Activated CD8-positive, alpha-beta memory T cell treated with anti-CD3 and anti-CD28 coated beads, Interleukin-2, amount 50 U/mL, for 48 hours (primary cell): ENCODE measurements around the gene RBM43.
"Not testable (repeated sequence)": the region's sequence is repeated elsewhere in the genome, so short reads cannot be mapped to it uniquely, and the experiment has no call there.

ENCODE experiments used
- DNase-seq: peaks from one replicate; pipeline ENCODE4 v3.0.0-alpha.2; 2020

The RBM43 gene

DNA sequence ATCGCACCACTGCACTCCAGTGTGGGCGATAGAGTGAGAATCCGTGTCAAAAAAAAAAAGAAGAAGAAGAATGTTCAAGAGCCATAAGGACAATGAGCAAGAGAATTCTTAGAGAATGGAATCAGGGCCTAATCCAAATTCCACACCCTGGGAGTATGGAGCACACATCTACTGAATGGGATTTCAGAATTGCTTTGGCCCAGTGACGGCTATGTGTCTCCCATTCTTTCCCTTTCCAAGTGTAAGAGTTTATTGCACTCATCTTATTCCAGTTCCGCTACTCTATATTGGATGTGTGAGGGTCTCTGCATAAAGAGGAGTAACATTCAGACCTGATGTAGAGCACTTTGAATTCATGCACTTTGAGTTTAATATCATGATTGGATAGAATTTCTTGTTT lies 5.9 kb upstream of the RBM43 start:
- no peak for DNase-seq

DNA sequence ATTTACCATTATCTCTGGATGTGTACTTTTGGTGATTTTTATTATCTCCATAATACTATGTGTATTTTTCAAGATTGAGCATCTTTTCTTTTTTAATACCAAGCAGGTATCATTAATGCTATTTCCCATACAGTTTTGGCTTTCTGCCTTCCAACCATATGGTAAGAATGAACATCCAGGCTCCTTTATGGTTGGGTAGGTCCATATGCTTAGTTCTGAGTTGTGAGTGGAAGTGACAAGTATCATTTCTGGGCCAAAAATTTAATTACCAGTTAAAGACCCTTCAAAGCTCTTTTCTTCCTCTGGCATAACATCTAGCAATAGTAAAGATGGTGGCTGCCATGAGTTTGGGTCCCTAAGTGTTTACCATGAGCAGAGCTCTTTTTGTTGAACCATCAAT lies 4.3 kb upstream of the RBM43 start:
- DNase-seq, result no peak

DNA sequence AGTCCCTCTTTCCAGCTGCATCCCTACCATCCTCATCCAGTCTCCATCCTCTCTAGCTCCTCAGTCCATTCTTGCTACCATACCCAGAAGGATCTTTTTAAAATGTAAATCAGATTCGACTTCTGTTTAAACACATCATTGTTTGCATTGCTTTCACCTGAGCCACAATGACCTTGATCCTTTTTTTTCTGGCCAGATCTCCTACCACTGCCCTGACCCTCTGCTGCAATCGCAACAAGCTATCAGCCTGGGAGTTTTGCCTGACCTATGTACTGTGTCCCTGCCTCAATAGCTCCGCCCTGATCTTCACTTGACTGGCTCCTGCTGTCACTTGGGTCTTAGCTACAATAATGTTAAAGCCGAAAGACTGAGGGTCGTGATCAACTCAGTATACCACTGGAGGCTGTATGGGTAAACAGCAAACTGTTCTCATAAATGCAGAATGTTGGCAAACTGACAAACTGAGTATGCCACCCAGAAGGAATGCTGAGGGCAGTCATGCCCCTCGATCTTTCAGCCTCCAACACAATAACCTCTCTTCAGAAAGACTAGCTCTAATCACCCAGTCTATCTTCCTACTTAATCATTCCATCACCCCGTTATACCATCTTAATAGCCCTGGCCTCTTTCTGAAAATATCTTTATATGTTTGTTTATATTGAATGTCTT lies 2.6 kb upstream of the RBM43 start:
- DNase-seq, result no peak

DNA sequence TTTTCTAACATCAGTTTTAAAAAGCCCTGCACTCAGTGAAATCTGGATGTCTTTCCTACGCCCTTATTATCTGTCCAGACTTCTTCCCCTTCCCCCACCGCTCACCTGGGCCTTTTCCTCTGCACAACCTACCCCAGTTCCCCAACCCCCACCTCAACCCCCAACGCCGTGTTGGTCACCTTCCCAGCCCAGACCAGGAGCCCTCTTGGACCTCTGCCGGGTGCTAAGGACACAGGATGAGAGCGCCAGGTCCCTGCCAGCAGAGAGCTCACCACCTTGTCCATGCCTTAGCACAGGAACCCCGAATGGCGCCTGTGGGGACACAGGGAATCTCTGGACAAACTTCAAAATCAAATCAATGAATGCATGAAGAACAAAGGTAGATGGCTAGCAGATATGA lies 966 bp upstream of the RBM43 start:
- no peak for DNase-seq

DNA sequence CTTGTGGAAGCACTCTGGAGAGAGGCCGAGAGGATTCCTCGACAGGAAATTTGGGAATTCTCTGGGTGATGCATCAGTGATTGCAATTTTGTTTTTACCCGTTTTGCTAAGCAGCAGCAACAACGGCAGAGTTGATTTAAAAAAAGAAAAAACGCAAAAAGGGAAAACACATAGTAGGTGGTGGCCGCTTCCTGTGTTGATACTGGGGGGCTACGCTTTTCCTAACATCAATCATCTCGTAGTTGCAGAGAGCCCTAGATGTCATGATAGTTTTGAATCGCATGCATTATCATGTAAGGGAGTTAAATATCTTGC lies 271 bp upstream of the RBM43 start:
- no peak for DNase-seq

DNA sequence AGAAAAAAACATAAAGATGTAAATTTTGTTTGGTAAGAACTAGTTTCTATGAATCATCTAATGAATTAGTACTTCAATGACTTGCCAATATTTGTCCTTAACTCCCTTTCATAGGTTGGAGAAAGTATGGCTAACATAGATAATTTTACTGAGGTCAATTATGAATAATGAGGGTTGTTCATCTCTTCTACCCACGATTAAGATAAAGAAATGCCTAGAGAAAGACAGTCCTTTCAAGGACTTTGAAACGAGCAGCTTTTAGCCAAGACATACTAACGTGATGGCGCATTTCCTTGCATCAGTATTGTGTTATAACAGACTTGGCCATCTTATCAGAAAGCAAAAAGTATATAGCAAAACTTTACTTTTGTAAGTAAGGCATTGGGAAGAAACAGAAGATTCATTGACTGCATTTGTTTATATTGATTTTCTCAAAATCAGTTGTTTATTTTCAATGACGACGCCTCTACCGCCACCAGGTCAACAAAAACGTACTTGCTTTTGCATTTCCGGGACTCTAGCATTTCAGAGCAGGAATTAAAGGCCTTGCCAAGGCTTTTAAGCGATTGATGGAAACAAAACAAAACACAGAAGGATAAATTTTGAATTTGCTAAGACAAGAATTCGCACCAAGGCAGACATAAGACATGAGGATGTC lies 961 bp downstream of the RBM43 start:
- DNase-seq, result no peak

DNA sequence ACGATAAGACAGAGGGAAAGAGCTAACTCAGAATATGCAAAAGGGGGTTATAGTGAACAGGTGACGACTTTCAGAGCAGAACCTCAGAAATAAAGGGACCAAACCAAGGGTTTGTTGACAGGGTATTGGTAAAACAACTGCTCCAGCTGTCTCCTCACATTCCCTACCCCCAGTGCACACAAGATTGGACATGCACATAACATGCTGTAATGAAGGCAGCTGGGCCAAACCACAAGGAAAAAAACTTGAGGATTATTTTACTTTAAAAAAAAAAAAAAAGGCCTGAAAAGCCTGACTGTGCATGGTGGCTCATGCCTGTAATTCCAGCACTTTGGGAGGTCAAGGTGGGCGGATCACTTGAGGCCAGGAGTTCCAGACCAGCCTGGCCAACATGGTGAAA lies 3.5 kb downstream of the RBM43 start:
- no peak for DNase-seq

DNA sequence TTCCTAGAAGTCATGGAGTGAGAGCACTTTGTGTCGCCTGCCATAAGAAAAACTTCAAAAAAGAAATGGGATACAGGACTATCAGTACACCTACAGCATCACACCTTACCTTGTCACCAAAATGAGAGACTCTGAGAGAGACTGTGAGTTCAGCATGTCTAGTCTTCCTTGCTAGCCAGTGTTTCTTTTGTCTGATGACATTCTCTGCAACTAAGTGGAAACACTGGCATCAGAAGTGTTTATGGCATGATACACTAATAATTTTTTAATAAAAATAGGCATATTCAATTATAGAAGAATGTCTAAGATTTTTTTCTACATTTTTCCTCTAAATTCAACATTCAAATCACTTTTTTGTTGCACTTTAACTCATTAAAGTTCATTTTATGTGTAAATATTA lies 9.0 kb downstream of the RBM43 start:
- DNase-seq, result no peak

DNA sequence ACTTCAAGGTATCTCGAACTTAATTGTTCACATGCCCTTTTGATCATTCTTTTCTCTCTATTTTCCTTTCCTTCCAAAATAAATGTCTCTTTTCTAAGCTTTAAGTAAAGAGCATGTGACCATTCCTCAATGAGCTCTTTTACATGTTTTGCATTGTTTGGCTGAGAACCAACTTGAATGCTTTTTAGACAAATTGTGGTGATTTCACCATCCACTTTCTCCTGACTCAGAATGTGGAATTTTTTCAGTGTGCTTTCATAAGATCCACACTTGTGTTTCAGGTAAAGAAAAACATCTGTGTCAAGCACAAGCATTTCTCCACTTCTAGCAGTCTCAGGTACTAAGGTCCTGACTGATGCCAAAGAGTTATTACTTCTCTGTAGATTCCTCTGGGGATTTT lies 10.7 kb downstream of the RBM43 start:
- no peak for DNase-seq

DNA sequence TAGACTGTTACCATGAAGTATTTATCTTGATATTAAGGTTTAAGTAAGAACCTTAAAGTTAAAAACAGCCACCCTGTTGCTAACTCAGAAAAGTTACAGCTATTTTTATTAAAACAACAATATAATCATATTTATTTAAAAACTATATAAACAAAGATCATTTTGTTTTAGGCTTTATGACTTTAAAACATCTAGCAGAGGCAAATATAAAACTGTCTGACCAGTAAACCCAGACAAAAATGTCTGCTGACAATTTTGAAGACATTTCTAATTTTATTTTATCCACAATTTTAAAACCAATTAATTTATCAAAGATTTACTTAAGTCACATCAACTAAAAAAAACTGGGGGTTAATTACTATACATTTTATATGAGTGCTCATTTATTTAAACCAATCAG lies 14.2 kb downstream of the RBM43 start:
- DNase-seq, result no peak

DNA sequence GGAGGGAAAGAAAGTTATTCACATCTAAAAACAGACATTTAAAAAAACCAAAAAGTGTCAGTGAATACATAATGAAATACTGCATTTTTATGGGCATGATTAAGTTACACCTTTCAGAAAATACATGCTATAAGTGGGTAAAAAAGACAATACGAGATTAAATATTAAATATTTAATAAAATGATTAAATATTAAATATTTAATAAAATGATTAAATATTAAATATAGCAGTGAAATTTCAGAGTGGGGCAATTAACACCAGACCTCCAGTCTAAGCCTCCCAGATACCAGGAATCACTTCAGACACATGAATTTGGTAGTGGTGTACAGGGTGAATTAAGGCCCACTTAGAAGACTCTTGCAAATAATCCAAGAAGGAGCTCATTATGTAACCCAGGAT lies 15.5 kb downstream of the RBM43 start:
- DNase-seq, result no peak

DNA sequence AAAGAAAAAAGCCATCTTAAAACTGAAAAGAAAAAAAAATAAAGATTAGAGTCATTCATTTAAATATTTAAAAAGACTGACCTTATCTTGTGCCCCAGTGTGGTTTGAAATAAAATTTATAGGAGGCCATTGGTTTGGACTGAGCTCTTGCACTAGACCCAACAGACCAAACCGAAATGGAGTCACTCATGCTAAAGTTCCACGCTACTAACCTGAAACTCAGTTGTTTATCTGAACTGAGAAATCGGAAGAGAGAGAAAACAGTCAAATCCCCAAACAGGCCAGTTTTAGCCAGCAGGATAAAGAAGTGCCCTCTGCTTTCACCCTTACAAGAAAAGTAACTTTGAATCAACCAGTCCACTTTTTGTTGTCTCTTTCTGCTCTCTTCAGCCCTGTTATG lies 18.2 kb downstream of the RBM43 start:
- DNase-seq, result no peak

DNA sequence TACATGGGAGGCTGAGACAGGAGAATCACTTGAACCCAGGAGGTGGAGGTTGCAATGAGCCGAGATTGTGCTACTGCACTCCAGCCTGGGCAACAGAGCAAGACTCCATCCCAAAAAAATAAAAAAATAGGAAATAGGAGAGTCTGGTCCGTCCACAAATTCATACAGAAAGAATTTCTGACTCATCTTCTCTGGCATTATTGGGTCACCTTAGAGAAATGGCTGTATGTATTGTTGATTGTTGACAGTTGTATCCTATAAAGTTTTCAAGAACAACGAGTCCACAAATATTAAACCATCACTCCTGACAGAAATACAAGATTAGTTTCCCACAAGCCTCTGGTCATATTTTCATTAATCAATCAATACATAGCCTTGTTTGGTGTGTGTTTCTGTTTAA lies 20.4 kb downstream of the RBM43 start:
- no peak for DNase-seq

DNA sequence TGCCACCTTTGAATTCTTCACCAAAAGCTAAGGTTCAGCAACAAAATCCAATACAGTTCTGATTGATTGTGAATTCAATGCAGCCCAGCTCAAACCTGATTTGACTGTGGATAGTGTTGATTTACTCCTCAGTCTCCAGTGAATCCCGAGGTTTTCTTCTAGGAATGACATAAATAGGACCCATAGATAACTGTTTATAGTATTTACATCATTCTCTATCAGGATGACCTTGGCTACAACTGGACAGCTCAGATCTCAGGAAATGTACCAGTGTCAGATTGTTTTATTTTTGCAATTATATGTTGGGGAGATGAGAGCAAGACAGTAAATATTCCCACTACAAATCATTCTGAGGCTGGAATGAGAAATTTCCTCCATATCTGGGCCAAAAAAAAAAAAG lies 21.2 kb downstream of the RBM43 start:
- DNase-seq, result no peak

DNA sequence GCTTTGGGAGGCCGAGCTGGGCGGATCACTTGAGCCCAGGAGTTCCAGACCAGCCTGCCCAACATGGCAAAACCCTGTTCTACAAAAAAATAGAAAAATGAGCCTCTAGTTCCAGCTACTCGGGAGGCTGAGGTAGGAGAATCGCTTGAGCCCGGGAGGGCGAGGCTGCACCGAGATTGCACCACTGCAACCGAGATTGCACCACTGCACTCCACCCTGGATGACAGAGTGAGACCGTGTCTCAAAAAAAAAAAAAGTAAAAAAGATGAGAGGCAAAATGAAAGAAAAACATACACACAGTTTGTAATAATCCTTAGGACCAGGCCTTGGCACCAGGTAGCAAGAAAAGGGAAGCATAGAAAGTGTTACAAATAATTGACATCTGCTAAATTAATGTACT lies 22.0 kb downstream of the RBM43 start:
- DNase-seq, result no peak

DNA sequence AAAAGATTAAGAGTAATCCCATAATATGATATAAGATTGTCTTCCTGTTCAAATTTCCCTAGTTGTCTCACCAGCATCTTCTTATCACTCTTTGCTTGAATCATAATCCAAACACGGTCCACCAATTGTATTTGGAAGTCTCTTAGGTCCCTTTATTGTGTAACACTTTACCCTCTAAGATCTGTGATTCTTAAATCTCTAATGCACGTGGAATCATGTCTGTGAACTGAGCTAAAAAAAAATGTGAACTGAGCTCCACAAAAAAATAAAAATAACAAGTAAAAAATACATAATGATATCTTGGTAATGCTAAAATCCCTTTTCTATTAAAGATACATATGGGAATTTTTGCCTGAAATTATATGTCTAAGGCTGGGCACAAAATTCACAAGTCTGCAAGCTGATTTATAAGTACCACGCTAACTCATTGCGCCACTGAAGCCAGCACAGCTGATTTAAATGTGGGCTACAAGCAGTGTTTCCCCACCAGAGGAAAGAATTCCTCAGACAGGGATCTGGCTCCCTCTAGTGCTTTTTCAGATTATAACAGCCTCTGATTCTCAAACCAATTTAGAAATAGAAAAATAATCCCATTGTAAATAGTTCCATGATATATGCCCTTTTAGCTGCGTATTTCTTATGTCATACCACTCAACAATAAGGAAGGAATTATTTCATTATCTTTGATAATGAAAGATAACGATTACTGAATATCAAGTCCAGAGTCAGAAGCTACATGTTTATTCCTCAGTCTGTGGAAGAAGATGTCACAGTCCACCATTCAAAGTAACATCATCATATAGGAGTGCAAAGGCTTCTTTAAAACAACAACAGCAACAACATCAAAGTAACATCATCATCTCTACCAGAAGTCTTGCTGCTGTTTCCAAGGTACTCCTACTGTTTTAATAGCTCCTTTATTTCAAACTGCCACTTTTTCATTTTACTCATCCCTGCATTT lies 22.9 kb downstream of the RBM43 start:
- peak; percentile 57 for DNase-seq

DNA sequence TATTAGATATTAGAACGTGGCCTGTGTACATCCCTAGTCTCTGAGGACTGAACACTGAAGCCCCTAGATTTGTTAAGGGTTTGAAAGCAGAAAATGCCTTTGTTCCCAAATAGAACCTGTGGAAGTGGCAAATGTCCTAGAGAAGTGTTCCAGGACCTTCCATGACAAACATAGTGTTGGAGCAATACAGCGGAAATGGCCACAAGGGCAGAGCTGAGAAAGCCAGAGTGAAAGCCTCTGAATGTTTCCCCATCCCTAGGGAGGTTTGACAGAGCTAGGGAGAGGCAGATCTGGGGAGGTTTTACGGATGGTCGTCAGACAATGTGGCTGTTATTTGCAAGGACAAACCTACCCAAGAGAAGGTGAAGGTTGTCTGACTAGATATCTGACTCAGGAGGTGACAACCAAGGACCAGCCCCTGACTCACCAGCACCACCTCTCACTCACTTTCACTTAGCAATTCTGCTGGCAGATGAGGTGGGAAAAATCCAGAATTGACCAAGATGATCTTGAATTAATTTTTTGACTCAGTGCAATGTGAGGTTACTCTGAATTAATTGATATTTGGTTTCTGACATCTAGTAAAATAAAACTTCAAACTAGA lies 24.1 kb downstream of the RBM43 start:
- no peak for DNase-seq

DNA sequence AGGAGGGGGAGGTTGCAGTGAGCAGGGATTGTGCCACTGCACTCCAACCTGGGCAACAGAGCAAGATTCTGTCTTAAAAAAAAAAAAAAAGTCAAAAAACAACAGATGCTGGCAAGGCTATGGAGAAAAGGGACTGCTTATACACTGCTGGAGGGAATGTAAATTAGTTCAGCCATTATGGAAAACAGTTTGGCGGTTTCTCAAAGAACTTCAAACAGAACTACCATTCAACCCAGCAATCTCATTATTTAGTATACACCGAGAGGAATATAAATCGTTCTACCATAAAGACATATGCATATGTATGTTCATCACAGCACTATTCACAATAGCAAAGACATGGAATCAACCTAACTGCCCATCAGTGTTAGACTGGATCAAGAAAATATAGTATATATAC lies 27.9 kb downstream of the RBM43 start:
- DNase-seq, result not testable (repeated sequence)

DNA sequence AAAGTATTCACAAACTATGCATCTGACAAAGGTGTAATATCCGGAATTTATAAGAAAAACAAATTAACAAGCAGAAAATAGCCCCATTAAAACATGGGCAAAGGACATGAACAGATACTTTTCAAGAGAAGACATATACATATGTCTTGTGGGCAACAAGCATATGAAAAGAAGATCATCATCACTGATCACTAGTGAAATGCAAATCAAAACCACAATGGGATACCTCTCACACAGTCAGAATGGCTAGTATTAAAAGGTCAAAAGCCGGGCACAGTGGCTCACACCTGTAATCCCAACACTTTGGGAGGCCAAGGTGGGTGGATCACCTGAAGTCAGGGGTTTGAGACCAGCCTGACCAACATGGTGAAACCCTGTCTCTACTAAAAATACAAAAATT lies 28.4 kb downstream of the RBM43 start:
- DNase-seq, result not testable (repeated sequence)

DNA sequence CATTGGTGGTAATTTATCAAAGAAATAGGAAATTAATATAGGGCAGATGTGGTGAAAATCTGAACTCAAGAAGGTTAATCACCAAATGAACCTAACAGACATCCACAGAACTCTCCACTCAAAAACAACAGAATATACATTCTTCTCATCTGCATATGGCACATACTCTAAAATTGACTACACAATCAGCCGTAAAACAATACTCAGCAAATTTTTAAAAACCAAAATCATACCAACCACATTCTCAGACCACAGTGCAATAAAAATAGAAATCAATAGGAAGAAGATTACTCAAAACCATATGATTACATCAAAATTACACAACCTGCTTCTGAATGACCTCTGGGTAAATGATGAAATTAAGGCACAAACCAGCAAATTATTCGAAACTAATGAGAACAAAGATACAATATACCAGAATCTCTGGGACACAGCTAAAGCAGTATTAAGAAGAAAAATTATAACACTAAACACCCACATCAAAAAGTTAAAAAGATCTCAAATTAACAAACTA lies 31.0 kb downstream of the RBM43 start:
- DNase-seq, result no peak

DNA sequence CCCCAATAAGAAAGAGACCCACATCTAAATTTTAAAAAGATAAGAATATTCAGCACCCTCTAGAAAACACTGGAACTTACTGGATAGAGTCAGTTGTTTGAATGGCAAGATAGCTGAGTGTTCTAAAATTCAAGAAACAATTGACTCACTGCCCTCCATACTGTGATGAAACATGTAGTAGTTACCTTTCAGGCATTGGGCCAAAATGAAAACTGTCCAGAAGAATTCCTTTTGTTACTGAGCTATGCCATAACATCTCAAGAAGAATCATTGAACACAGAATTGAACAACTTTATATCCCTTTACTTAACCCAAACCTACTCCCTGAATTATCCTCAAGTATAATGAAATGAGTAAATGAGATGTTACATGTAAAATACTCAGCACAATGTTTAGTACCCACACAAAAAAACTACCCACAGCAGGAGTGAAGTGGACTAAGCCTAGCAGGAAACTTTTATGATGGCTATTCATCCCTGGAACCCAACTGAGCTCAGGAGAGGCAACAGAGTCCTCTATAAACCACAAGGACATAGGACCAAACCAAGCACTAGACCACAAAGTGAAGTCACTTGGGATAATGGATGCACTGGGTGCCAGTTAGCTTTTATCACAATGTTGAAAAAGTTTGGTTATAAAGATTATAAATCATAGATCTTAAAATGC lies 32.7 kb downstream of the RBM43 start:
- DNase-seq, result no peak

DNA sequence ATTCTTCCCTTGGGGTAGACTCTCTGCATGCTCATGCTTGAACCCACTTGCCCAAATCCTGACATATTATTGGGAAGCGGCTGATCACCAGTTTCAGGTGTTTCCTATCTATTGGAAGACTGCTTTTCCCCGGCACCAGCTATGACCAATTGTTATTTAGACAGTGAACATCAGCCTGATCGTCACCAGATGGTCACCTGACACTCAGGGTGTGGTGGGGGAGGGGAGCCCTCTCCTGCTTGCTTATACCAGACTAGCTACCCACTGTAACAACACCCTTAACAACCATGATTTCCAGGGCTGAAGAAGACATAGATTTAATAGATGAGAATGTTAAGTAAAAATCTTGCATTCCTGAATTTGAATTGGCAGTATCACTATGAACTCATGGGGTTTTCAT lies 44.3 kb downstream of the RBM43 start:
- no peak for DNase-seq

DNA sequence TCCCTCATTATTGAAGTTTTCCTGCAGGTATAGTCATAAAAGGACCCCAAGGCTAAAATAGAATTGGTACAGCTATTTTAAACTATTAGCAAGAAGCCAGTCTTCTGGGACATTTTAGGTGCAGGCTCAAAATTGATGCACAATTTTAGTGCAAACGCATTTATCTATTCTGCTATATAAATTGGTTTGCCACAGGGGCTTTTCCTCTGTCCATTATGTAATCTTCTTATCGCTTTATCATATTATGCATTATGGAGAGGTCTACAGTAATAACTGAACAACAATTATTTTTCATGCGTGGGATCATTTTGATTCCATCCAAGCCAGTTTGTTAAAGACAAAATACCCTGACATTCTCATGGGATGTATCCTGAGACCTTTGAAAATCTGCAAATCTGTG lies 54.6 kb downstream of the RBM43 start:
- DNase-seq, result no peak
